ENCODE results near the gene SCAPER.

The SCAPER gene

GRCh38 chr15:76353903-76354302 is 551.2 kb downstream of the SCAPER start:
- TF ChIP-seq GABPA (IDR thresholded peaks at IDR 0.05; ENCODE audit: low read depth) (no peak), SPI1 (IDR thresholded peaks at IDR 0.05; ENCODE audit: borderline replicate concordance, low read depth) (no peak), CTCF (IDR thresholded peaks at IDR 0.05; ENCODE audit: insufficient read depth, low read length) (no peak), POLR2AphosphoS5 (IDR thresholded peaks at IDR 0.05; ENCODE audit: low read depth) (no peak), REST (IDR thresholded peaks at IDR 0.05; ENCODE audit: insufficient replicate concordance, low read depth) (no peak)
- Histone ChIP-seq H3K4me3 (replicated peaks; ENCODE audit: insufficient read depth, low read length) (no peak overlapping the region), H3K27me3 (ENCODE audit: insufficient read depth, poor library complexity, severe bottlenecking) (no peaks in the 10 kb centered on the region), H3K27ac (replicated peaks) (no peak overlapping the region)
- DNase-seq (ENCODE audit: low read depth in 1 of 2, low spot score in 1 of 2) = no peak

GRCh38 chr15:76353023-76353577 is 552.0 kb downstream of the SCAPER start:
- no peak overlapping the region for H3K27ac ChIP-seq (replicated peaks)
- no peak overlapping the region for H3K4me3 ChIP-seq (replicated peaks; ENCODE audit: insufficient read depth, low read length)
- H3K27me3 ChIP-seq (ENCODE audit: insufficient read depth, poor library complexity, severe bottlenecking) = no peaks in the 10 kb centered on the region
- TF ChIP-seq GABPA (IDR thresholded peaks at IDR 0.05; ENCODE audit: low read depth) = no peak
- TF ChIP-seq POLR2AphosphoS5 (IDR thresholded peaks at IDR 0.05; ENCODE audit: low read depth) = no peak
- TF ChIP-seq REST (IDR thresholded peaks at IDR 0.05; ENCODE audit: insufficient replicate concordance, low read depth) = no peak
- no peak for TF ChIP-seq SPI1 (IDR thresholded peaks at IDR 0.05; ENCODE audit: borderline replicate concordance, low read depth)
- no peak for TF ChIP-seq CTCF (IDR thresholded peaks at IDR 0.05; ENCODE audit: insufficient read depth, low read length)
- DNase-seq (ENCODE audit: low read depth in 1 of 2, low spot score in 1 of 2) = no peak

GRCh38 chr15:76349301-76350070 is 555.7 kb downstream of the SCAPER start:
- TF ChIP-seq GABPA (IDR thresholded peaks at IDR 0.05; ENCODE audit: low read depth) (no peak), SPI1 (IDR thresholded peaks at IDR 0.05; ENCODE audit: borderline replicate concordance, low read depth) (no peak), CTCF (IDR thresholded peaks at IDR 0.05; ENCODE audit: insufficient read depth, low read length) (no peak), POLR2AphosphoS5 (IDR thresholded peaks at IDR 0.05; ENCODE audit: low read depth) (no peak), REST (IDR thresholded peaks at IDR 0.05; ENCODE audit: insufficient replicate concordance, low read depth) (no peak)
- H3K27ac ChIP-seq (replicated peaks) = no peak overlapping the region
- H3K4me3 ChIP-seq (replicated peaks; ENCODE audit: insufficient read depth, low read length) = no peak overlapping the region
- no peaks in the 10 kb centered on the region for H3K27me3 ChIP-seq (ENCODE audit: insufficient read depth, poor library complexity, severe bottlenecking)
- no peak for DNase-seq (ENCODE audit: low read depth in 1 of 2, low spot score in 1 of 2)

Measured in HL-60 (cell line).